ENCODE measurements around the gene ANKHD1.

The ANKHD1 gene

DNA sequence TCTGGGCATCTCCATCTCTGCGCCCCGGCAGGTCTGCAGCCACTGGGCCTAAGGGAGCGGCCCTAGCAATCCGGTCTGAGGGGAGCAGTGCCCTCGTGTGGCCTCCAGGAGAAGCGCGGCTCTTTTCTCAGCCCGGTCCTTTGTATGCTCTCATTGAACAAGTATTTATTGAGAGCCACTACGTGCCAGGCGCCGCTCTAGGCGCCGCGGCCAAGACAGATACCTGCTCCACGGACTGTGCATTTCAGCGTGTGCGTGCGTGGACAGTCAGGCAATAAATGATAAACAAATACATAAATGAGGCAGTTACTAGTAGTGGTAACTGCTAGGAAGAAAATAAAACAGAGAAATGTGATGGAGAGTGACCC lies 43.9 kb upstream of the ANKHD1 start:
- DNase-seq (ENCODE audit: low read depth in 1 of 2, low spot score in 1 of 2): peak; percentile 51 to 82
- Histone ChIP-seq H3K27me3 (ENCODE audit: insufficient read depth, poor library complexity, severe bottlenecking) (no peaks in the 10 kb centered on the region), H3K27ac (replicated peaks) (no peak overlapping the region), H3K4me3 (replicated peaks; ENCODE audit: insufficient read depth, low read length) (no peak overlapping the region)
- TF ChIP-seq, protein P1, sequence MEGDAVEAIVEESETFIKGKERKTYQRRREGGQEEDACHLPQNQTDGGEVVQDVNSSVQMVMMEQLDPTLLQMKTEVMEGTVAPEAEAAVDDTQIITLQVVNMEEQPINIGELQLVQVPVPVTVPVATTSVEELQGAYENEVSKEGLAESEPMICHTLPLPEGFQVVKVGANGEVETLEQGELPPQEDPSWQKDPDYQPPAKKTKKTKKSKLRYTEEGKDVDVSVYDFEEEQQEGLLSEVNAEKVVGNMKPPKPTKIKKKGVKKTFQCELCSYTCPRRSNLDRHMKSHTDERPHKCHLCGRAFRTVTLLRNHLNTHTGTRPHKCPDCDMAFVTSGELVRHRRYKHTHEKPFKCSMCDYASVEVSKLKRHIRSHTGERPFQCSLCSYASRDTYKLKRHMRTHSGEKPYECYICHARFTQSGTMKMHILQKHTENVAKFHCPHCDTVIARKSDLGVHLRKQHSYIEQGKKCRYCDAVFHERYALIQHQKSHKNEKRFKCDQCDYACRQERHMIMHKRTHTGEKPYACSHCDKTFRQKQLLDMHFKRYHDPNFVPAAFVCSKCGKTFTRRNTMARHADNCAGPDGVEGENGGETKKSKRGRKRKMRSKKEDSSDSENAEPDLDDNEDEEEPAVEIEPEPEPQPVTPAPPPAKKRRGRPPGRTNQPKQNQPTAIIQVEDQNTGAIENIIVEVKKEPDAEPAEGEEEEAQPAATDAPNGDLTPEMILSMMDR (IDR thresholded peaks at IDR 0.05; ENCODE audit: insufficient read depth, low read length): peak; percentile 84
- no peak for TF ChIP-seq GABPA (IDR thresholded peaks at IDR 0.05; ENCODE audit: low read depth)

DNA sequence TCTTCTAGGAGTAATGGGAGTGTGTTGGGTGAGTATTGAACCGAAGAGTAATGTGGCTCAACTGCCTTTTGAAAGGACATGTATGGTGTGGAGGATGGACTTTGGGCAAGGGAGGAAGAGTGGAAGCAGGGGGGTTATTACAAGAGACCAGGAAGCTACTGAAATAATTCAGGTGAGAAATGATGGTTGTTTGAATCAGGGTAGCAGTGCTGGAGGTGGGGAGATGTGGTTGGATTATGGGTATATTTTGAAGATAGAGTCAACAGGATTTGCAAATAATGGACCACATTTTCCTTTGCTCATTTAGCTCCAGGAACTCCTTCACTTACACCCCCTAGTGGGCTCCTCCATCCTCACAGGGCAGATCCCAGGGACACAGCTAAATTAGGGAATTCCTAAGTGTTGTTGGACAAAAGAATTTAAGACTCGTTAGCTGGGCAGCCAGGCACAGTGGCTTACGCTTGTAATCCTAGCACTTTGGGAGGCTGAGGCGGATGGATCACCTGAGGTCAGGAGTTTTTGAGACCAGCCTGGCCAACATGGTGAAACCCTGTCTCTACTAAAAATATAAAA lies 42.8 kb upstream of the ANKHD1 start:
- no peak overlapping the region for H3K4me3 ChIP-seq (replicated peaks; ENCODE audit: insufficient read depth, low read length)
- TF ChIP-seq, protein P2, sequence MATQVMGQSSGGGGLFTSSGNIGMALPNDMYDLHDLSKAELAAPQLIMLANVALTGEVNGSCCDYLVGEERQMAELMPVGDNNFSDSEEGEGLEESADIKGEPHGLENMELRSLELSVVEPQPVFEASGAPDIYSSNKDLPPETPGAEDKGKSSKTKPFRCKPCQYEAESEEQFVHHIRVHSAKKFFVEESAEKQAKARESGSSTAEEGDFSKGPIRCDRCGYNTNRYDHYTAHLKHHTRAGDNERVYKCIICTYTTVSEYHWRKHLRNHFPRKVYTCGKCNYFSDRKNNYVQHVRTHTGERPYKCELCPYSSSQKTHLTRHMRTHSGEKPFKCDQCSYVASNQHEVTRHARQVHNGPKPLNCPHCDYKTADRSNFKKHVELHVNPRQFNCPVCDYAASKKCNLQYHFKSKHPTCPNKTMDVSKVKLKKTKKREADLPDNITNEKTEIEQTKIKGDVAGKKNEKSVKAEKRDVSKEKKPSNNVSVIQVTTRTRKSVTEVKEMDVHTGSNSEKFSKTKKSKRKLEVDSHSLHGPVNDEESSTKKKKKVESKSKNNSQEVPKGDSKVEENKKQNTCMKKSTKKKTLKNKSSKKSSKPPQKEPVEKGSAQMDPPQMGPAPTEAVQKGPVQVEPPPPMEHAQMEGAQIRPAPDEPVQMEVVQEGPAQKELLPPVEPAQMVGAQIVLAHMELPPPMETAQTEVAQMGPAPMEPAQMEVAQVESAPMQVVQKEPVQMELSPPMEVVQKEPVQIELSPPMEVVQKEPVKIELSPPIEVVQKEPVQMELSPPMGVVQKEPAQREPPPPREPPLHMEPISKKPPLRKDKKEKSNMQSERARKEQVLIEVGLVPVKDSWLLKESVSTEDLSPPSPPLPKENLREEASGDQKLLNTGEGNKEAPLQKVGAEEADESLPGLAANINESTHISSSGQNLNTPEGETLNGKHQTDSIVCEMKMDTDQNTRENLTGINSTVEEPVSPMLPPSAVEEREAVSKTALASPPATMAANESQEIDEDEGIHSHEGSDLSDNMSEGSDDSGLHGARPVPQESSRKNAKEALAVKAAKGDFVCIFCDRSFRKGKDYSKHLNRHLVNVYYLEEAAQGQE (IDR thresholded peaks at IDR 0.05; ENCODE audit: insufficient replicate concordance, low read depth): no peak
- TF ChIP-seq, protein P1 (IDR thresholded peaks at IDR 0.05; ENCODE audit: insufficient read depth, low read length): no peak
- TF ChIP-seq SPI1 (IDR thresholded peaks at IDR 0.05; ENCODE audit: borderline replicate concordance, low read depth): no peak
- no peak for TF ChIP-seq POLR2AphosphoS5 (IDR thresholded peaks at IDR 0.05; ENCODE audit: low read depth)
- no peak for TF ChIP-seq GABPA (IDR thresholded peaks at IDR 0.05; ENCODE audit: low read depth)
- no peak overlapping the region for H3K27ac ChIP-seq (replicated peaks)
- no peaks in the 10 kb centered on the region for H3K27me3 ChIP-seq (ENCODE audit: insufficient read depth, poor library complexity, severe bottlenecking)
- no peak for DNase-seq (ENCODE audit: low read depth in 1 of 2, low spot score in 1 of 2)

- no peak within 1 kb of the TSS for H3K27ac ChIP-seq (replicated peaks)
- TF ChIP-seq, protein P2 (IDR thresholded peaks at IDR 0.05; ENCODE audit: insufficient replicate concordance, low read depth): no peak
- TF ChIP-seq SPI1 (IDR thresholded peaks at IDR 0.05; ENCODE audit: borderline replicate concordance, low read depth) (no peak), POLR2AphosphoS5 (IDR thresholded peaks at IDR 0.05; ENCODE audit: low read depth) (no peak), GABPA (IDR thresholded peaks at IDR 0.05; ENCODE audit: low read depth) (no peak)
- TF ChIP-seq, protein P1 (IDR thresholded peaks at IDR 0.05; ENCODE audit: insufficient read depth, low read length): no peak
- H3K4me3 ChIP-seq (replicated peaks; ENCODE audit: insufficient read depth, low read length): no peak within 1 kb of the TSS
- H3K27me3 ChIP-seq (ENCODE audit: insufficient read depth, poor library complexity, severe bottlenecking): no peaks in the 10 kb centered on the region
- DNase-seq (ENCODE audit: low read depth in 1 of 2, low spot score in 1 of 2): no peak
Observed at GRCh38 chr5:140360101-140360500, 41.5 kb upstream of the ANKHD1 start, which contains the start of gene SLC4A9. TSS of gene SLC4A9 (plus strand) at chr5:140360194. CDS start at chr5:140360237, 43 bp downstream.
